ENCODE measurements around the gene B3GNT9. TPM values are rescaled to one million over a fixed set of nuclear protein-coding genes. Genes with fewer than 3 reads are reported as not detected.

Gene B3GNT9
- total RNA-seq, 1 donor from 2014 or later: 1.6 TPM

GRCh38 chr16:67169011-67169451 lies 18.2 kb upstream of the B3GNT9 start:
- DNase-seq (ENCODE audit: low spot score) (no peak), ATAC-seq (no peak)

GRCh38 chr16:67167588-67167987 lies 16.8 kb upstream of the B3GNT9 start:
- ATAC-seq: no peak
- DNase-seq (ENCODE audit: low spot score): no peak

- no peak for DNase-seq (ENCODE audit: low spot score)
- ATAC-seq: no peak
Measured at GRCh38 chr16:67166598-67167168, 15.9 kb upstream of the B3GNT9 start.

GRCh38 chr16:67166110-67166547 lies 15.3 kb upstream of the B3GNT9 start:
- no peak for ATAC-seq
- no peak for DNase-seq (ENCODE audit: low spot score)

GRCh38 chr16:67165121-67166078 lies 14.6 kb upstream of the B3GNT9 start:
- ATAC-seq: no peak
- peak; percentile 45 for DNase-seq (ENCODE audit: low spot score)

- ATAC-seq (peak; percentile 66), DNase-seq (ENCODE audit: low spot score) (peak; percentile 87)
Measured at GRCh38 chr16:67164599-67165061, 13.8 kb upstream of the B3GNT9 start, which contains the start of gene HSF4. TSS of gene HSF4 (plus strand) at chr16:67164745. CDS start at chr16:67164812, 67 bp downstream.

GRCh38 chr16:67163999-67164558 lies 13.3 kb upstream of the B3GNT9 start:
- ATAC-seq (peak; percentile 3), DNase-seq (ENCODE audit: low spot score) (peak; percentile 45)

GRCh38 chr16:67163164-67163998 lies 12.6 kb upstream of the B3GNT9 start:
- DNase-seq (ENCODE audit: low spot score): peak; percentile 67

GRCh38 chr16:67162506-67163163 lies 11.8 kb upstream of the B3GNT9 start:
- DNase-seq (ENCODE audit: low spot score) (no peak), ATAC-seq (no peak)

More at GRCh38 chr16:67163164-67163998, 12.6 kb upstream of the B3GNT9 start:
- ATAC-seq: peak; percentile 29

- ATAC-seq (no peak), DNase-seq (ENCODE audit: low spot score) (peak; percentile 47)
Measured at GRCh38 chr16:67161595-67162058, 10.8 kb upstream of the B3GNT9 start.

- DNase-seq (ENCODE audit: low spot score) (peak; percentile 53), ATAC-seq (no peak)
Measured at GRCh38 chr16:67158637-67159600, 8.1 kb upstream of the B3GNT9 start.

- ATAC-seq (no peak), DNase-seq (ENCODE audit: low spot score) (no peak)
Measured at GRCh38 chr16:67157892-67158635, 7.3 kb upstream of the B3GNT9 start.

GRCh38 chr16:67157106-67157748 lies 6.4 kb upstream of the B3GNT9 start:
- DNase-seq (ENCODE audit: low spot score): no peak
- no peak for ATAC-seq

- peak; percentile 46 for DNase-seq (ENCODE audit: low spot score)
- no peak for ATAC-seq
Measured at GRCh38 chr16:67156143-67156844, 5.5 kb upstream of the B3GNT9 start.

- ATAC-seq (peak; percentile 78), DNase-seq (ENCODE audit: low spot score) (peak; percentile 78)
Measured at GRCh38 chr16:67155295-67156142, 4.7 kb upstream of the B3GNT9 start.

Data from left lobe of liver (tissue), 2 donors.